KMS-11 (cell line): ENCODE data around the gene GNL3.
"Not testable (repeated sequence)": the region's sequence is repeated elsewhere in the genome, so short reads cannot be mapped to it uniquely, and the experiment has no call there.

Experiments used
- H2AFZ ChIP-seq: fragments of 200-600 bp; sonication (generic); 2 replicates; pipeline ENCODE4 v1.6.1; 2016; ENCODE audit warnings: antibody characterized with exemption, mixed run types, low read depth
- H3K27ac ChIP-seq: fragments of 200-600 bp; sonication (generic); 2 replicates; pipeline ENCODE4 v1.6.1; 2016; ENCODE audit warnings: mild to moderate bottlenecking, mixed run types
- H3K27me3 ChIP-seq: fragments of 200-600 bp; sonication (generic); 2 replicates; pipeline ENCODE4 v1.6.1; 2017; ENCODE audit warnings: mild to moderate bottlenecking, low read depth, mixed run types, moderate library complexity; ENCODE audit not compliant: insufficient read depth
- H3K36me3 ChIP-seq: fragments of 200-600 bp; sonication (generic); 2 replicates; pipeline ENCODE4 v1.6.1; 2017; ENCODE audit warnings: mild to moderate bottlenecking, mixed run types; ENCODE audit not compliant: insufficient read depth
- H3K4me1 ChIP-seq: fragments of 200-600 bp; sonication (generic); 2 replicates; pipeline ENCODE4 v1.6.1; 2016; ENCODE audit warnings: mild to moderate bottlenecking, low read depth, mixed run types; ENCODE audit not compliant: poor library complexity, severe bottlenecking
- H3K4me2 ChIP-seq: fragments of 200-600 bp; sonication (generic); 2 replicates; pipeline ENCODE4 v1.7.0; 2016; ENCODE audit warnings: mild to moderate bottlenecking, mixed run types
- H3K4me3 ChIP-seq: fragments of 200-600 bp; sonication (generic); IDR thresholded peaks from 2 replicates; pipeline ENCODE4 v1.6.1; 2017; ENCODE audit warnings: low read depth, low read length, mixed read lengths; ENCODE audit not compliant: insufficient read depth
- H3K79me2 ChIP-seq: fragments of 200-600 bp; sonication (generic); 2 replicates; pipeline ENCODE4 v1.6.1; 2016; ENCODE audit warnings: low read depth, mixed run types; ENCODE audit not compliant: insufficient read depth
- H3K9ac ChIP-seq: fragments of 200-600 bp; sonication (generic); 2 replicates; pipeline ENCODE4 v1.6.1; 2016; ENCODE audit warnings: mild to moderate bottlenecking, mixed run types
- H4K20me1 ChIP-seq: fragments of 200-600 bp; sonication (generic); 2 replicates; pipeline ENCODE4 v1.6.1; 2016; ENCODE audit warnings: mild to moderate bottlenecking, mixed run types; ENCODE audit not compliant: insufficient read depth
- CTCF ChIP-seq: fragments of 200-600 bp; sonication (generic); conservative IDR thresholded peaks from 2 replicates; pipeline ENCODE4 v1.6.1; 2017; ENCODE audit warnings: low read depth, mild to moderate bottlenecking, antibody characterized with exemption, low read length, moderate library complexity, mixed read lengths

Gene GNL3

GRCh38 chr3:52723935-52724334 lies 38.1 kb downstream of the GNL3 start:
- no peaks in the 10 kb centered on the region for H4K20me1 ChIP-seq
- no peaks in the 10 kb centered on the region for H3K27me3 ChIP-seq
- H3K4me3 ChIP-seq: no peak overlapping the region
- H2AFZ ChIP-seq: no peak overlapping the region
- no peaks in the 10 kb centered on the region for H3K4me1 ChIP-seq
- no peak overlapping the region for H3K4me2 ChIP-seq
- H3K9ac ChIP-seq: no peak overlapping the region
- H3K27ac ChIP-seq: no peak overlapping the region
- no peaks in the 10 kb centered on the region for H3K36me3 ChIP-seq
- H3K79me2 ChIP-seq: no peaks in the 10 kb centered on the region
- TF ChIP-seq CTCF: no peak

GRCh38 chr3:52724511-52724910 lies 38.7 kb downstream of the GNL3 start:
- no peaks in the 10 kb centered on the region for H3K79me2 ChIP-seq
- H3K27me3 ChIP-seq: no peaks in the 10 kb centered on the region
- no peaks in the 10 kb centered on the region for H4K20me1 ChIP-seq
- no peak overlapping the region for H3K4me2 ChIP-seq
- no peak for TF ChIP-seq CTCF
- no peak overlapping the region for H3K9ac ChIP-seq
- no peak overlapping the region for H3K27ac ChIP-seq
- H3K4me3 ChIP-seq: no peak overlapping the region
- no peak overlapping the region for H2AFZ ChIP-seq
- H3K4me1 ChIP-seq: no peaks in the 10 kb centered on the region
- no peaks in the 10 kb centered on the region for H3K36me3 ChIP-seq

GRCh38 chr3:52728753-52729152 lies 42.9 kb downstream of the GNL3 start:
- not testable (repeated sequence) for H3K79me2 ChIP-seq, H2AFZ ChIP-seq, H3K4me2 ChIP-seq, H3K9ac ChIP-seq, H4K20me1 ChIP-seq, H3K27ac ChIP-seq, H3K36me3 ChIP-seq, H3K27me3 ChIP-seq, H3K4me3 ChIP-seq
- peaks cover 15% of the 10 kb centered on the region for H3K4me1 ChIP-seq

- peak overlapping the region; percentile 31; the same call in 1 of the 2 replicates for H3K27ac ChIP-seq
- H3K36me3 ChIP-seq: no peaks in the 10 kb centered on the region
- H3K27me3 ChIP-seq: no peaks in the 10 kb centered on the region
- no peak for TF ChIP-seq CTCF
- H4K20me1 ChIP-seq: no peaks in the 10 kb centered on the region
- no peak overlapping the region for H2AFZ ChIP-seq
- H3K79me2 ChIP-seq: no peaks in the 10 kb centered on the region
- H3K4me2 ChIP-seq: peak overlapping the region; percentile 42; the same call in 1 of the 2 replicates
- no peak overlapping the region for H3K4me3 ChIP-seq
- H3K4me1 ChIP-seq: peaks cover 15% of the 10 kb centered on the region
- H3K9ac ChIP-seq: no peak overlapping the region
These were observed 44.8 kb downstream of the GNL3 start for GRCh38 chr3:52730681-52731080.

GRCh38 chr3:52731590-52731989 lies 45.8 kb downstream of the GNL3 start:
- Histone ChIP-seq H3K27ac (no peak overlapping the region), H3K79me2 (no peaks in the 10 kb centered on the region), H4K20me1 (no peaks in the 10 kb centered on the region), H3K4me2 (no peak overlapping the region), H2AFZ (no peak overlapping the region), H3K27me3 (no peaks in the 10 kb centered on the region), H3K4me3 (no peak overlapping the region), H3K9ac (no peak overlapping the region), H3K36me3 (no peaks in the 10 kb centered on the region), H3K4me1 (peaks cover 15% of the 10 kb centered on the region)
- TF ChIP-seq CTCF: no peak
